Lower lobe of right lung (tissue), 2 donors: Measurements from ENCODE around the gene SRSF12. TPM values are rescaled to one million over a fixed set of nuclear protein-coding genes. Genes with fewer than 3 reads are reported as not detected.
A peak's percentile ranks its signal among the peaks of the same experiment; 100 is the strongest.
"Not testable (repeated sequence)": the region's sequence is repeated elsewhere in the genome, so short reads cannot be mapped to it uniquely, and the experiment has no call there.

ENCODE experiments used
- ATAC-seq, 2 donors: fragments of 200-7000 bp; cut with Tn5 transposase; one replicate each; pipeline ENCODE4 v1.9.1; 2020 to 2022; ENCODE audit warnings: mild to moderate bottlenecking in 2 of 2, moderate library complexity in 2 of 2
- DNase-seq: peaks from one replicate; pipeline ENCODE4 v3.0.0-alpha.2; 2020
- H3K27ac ChIP-seq: fragments of 200-600 bp; one replicate; pipeline ENCODE4 v1.8.0; 2022
- H3K27me3 ChIP-seq: fragments of 200-600 bp; one replicate; pipeline ENCODE4 v1.8.0; 2022; ENCODE audit warnings: low read depth
- H3K36me3 ChIP-seq: fragments of 200-600 bp; one replicate; pipeline ENCODE4 v1.8.0; 2022; ENCODE audit warnings: mild to moderate bottlenecking
- H3K4me1 ChIP-seq: fragments of 200-600 bp; one replicate; pipeline ENCODE4 v1.8.0; 2022
- H3K4me3 ChIP-seq: fragments of 200-600 bp; one replicate; pipeline ENCODE4 v1.8.0; 2022; ENCODE audit warnings: mild to moderate bottlenecking
- H3K9me3 ChIP-seq: fragments of 200-600 bp; one replicate; pipeline ENCODE4 v1.8.0; 2022
- intact Hi-C: fragments of 100-400 bp; cut with DNase I; formaldehyde crosslinking; loops from one replicate; pipeline ENCODE4 v1.11.0; 2022
- total RNA-seq: library from RNA; stranded (reverse); fragmentation: NEBNext Ultra II Directional; extraction: Animal tissue kit (Norgen Biotek cat#: 25700); gene quantifications from one replicate; pipeline ENCODE4 v1.2.1, GENCODE V29; 2021
- TF ChIP-seq, protein P1 (sequence below): fragments of 200-600 bp; IDR thresholded peaks from one replicate; pipeline ENCODE4 v1.8.0; 2022; ENCODE audit warnings: antibody characterized with exemption, mild to moderate bottlenecking
- donor health status: DM: no; HTN: yes; CAD: no; lungs with severe emphysema.

Gene SRSF12
- total RNA-seq, 1 donor from 2014 or later = not detected

DNA sequence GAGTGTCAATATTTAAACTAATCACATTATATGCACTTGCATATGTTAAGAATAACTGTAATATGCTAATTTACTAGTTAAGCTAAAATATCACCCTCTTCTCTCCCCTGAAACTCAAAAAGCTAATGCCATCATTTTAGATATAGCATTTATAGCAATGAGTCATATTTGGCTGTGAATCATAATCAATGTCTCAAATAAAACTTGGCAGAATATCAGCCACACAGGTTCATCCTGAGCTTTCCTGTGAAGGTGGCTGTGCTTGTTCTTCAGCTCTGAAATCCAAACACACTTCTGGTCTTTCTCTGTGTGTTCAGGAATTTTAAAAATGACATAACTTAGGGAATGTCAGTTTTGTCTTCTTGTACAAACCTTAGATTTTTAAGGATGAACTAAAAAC, 50.1 kb downstream of the SRSF12 start:
- H3K27me3 ChIP-seq = no peaks in the 10 kb centered on the region
- ATAC-seq = no peak
- no peaks in the 10 kb centered on the region for H3K36me3 ChIP-seq
- peaks cover 6% of the 10 kb centered on the region for H3K4me1 ChIP-seq
- DNase-seq = no peak
- H3K4me3 ChIP-seq = no peak overlapping the region
- H3K9me3 ChIP-seq = no peaks in the 10 kb centered on the region
- H3K27ac ChIP-seq = no peak overlapping the region
- intact Hi-C loops = no loop called here
- TF ChIP-seq, protein P1, sequence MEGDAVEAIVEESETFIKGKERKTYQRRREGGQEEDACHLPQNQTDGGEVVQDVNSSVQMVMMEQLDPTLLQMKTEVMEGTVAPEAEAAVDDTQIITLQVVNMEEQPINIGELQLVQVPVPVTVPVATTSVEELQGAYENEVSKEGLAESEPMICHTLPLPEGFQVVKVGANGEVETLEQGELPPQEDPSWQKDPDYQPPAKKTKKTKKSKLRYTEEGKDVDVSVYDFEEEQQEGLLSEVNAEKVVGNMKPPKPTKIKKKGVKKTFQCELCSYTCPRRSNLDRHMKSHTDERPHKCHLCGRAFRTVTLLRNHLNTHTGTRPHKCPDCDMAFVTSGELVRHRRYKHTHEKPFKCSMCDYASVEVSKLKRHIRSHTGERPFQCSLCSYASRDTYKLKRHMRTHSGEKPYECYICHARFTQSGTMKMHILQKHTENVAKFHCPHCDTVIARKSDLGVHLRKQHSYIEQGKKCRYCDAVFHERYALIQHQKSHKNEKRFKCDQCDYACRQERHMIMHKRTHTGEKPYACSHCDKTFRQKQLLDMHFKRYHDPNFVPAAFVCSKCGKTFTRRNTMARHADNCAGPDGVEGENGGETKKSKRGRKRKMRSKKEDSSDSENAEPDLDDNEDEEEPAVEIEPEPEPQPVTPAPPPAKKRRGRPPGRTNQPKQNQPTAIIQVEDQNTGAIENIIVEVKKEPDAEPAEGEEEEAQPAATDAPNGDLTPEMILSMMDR = no peak

DNA sequence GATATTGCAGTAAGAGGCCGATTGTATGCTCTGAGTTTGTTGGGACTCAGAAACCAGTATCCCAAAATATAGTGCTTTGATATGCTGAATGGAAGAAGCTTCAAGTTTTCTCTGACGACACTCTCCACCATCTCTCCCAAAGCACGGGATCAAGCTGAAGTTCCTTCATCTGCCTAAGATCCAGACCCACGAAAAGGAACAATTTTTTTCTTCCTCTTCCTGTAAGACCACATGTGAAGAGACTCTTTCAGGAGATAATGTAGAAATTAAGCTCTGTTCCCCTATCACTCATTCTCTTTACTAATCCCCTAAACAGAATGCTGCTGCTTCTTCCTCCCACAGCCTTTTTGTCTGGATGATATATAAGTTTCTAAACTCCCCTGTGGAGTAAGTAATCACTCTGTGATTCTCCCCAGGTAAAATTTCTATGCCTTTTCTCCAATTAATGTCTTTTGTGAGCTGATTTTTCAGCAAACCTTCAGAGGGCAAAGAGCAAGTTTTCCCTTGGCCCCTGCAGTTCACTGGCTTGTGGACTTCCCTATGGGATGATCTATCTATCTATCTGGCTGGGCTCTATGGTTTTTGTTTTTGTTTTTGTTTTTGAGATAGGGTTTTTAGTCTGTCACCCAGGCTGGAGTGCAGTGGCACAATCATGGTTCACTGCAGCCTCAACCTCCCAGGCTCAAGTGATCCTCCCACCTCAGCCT, 50.8 kb downstream of the SRSF12 start:
- Histone ChIP-seq H3K36me3 (no peaks in the 10 kb centered on the region), H3K9me3 (no peaks in the 10 kb centered on the region), H3K27me3 (no peaks in the 10 kb centered on the region), H3K4me3 (no peak overlapping the region), H3K4me1 (no peaks in the 10 kb centered on the region), H3K27ac (no peak overlapping the region)
- peak; percentile 28 to 34 for ATAC-seq
- no peak for DNase-seq
- TF ChIP-seq, protein P1 = no peak
- intact Hi-C loops = no loop called here

DNA sequence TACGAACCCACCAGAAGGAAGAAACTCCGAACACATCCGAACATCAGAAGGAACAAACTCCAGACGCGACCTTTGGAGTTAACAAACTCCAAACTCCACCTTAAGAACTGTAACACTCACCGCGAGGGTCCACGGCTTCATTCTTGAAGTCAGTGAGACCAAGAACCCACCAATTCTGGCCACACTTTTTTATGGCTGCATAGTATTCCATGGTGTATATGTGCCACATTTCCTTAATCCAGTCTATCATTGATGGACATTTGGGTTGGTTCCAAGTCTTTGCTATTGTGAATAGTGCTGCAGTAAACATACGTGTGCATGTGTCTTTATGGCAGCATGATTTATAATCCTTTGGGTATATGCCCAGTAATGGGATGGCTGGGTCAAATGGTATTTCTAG, 51.8 kb downstream of the SRSF12 start:
- intact Hi-C loops, ATAC-seq, DNase-seq: not testable (repeated sequence)

DNA sequence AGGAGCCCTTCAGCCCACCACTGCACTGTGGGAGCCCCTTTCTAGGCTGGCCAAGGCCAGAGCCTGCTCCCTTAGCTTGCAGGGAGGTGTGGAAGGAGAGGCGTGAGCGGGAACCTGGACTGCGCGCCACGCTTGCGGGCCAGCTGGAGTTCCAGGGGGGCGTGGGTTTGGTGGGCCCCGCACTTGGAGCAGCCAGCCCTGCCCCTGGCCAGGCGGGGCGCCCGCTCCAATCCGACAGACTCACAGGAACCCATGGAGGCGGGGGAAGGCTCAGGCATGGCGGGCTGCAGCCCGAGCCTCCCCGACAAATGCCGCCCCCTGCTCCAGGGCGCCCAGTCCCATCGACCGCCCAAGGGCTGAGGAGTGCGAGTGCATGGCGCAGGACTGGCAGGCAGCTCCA, 52.9 kb downstream of the SRSF12 start:
- intact Hi-C loops, H3K27me3 ChIP-seq, H3K4me1 ChIP-seq, H3K4me3 ChIP-seq, ATAC-seq, H3K27ac ChIP-seq, H3K36me3 ChIP-seq, DNase-seq, H3K9me3 ChIP-seq: not testable (repeated sequence)

More for the DNA sequence above, 51.8 kb downstream of the SRSF12 start:
- not testable (repeated sequence) for H3K27ac ChIP-seq, H3K36me3 ChIP-seq, H3K27me3 ChIP-seq, H3K9me3 ChIP-seq, H3K4me1 ChIP-seq, H3K4me3 ChIP-seq

DNA sequence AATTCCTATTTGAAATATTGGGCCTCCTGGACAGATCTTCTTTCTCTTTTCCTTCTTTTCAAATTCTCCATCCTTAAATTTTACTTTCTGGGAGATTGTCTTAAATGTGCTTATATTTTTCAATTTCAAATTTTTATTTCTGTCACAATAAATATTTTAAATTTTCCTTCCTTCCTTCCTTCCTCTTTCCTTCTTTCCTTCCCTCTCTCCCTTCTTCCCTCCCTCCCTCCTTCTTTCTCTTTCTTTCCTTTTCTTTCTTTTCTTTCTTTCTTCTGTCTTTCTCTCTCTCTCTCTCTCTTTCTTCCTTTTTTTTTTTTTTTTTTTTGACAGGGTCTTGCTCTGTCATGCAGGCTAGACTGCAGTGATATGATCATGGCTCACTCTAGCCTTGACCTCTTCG, 54.0 kb downstream of the SRSF12 start:
- no peak overlapping the region for H3K4me3 ChIP-seq
- H3K4me1 ChIP-seq = no peaks in the 10 kb centered on the region
- no peak overlapping the region for H3K27ac ChIP-seq
- intact Hi-C loops = no loop called here
- no peaks in the 10 kb centered on the region for H3K27me3 ChIP-seq
- ATAC-seq (no peak), DNase-seq (no peak)
- H3K9me3 ChIP-seq = no peaks in the 10 kb centered on the region
- H3K36me3 ChIP-seq = no peaks in the 10 kb centered on the region
- TF ChIP-seq, protein P1 = no peak

DNA sequence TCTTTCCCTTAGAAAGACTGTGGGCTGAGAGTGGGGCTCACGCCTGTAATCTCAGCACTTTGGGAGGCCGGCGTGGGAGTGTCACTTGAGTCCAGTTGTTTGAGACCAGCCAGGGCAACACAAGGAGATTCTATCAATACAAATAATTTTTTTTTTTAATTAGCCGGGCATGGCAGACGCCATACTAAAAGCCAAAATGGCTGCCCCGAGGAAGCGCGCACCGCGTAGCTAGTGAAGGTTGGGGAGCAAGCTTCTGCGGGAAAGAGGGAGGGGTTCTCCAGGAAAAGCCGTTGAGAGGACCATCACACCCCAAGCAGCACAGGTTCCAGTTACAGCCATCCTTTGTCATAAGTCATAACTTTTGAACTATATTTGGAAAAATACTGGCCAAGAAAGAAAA, 58.6 kb downstream of the SRSF12 start:
- Histone ChIP-seq H3K4me1 (no peaks in the 10 kb centered on the region), H3K9me3 (no peaks in the 10 kb centered on the region), H3K27me3 (no peaks in the 10 kb centered on the region), H3K27ac (no peak overlapping the region), H3K4me3 (no peak overlapping the region), H3K36me3 (no peaks in the 10 kb centered on the region)
- intact Hi-C loops = no loop called here
- ATAC-seq = no peak
- DNase-seq = no peak
- TF ChIP-seq, protein P1 = no peak
